Adrenal gland (tissue), 12 donors: ENCODE measurements around the gene CDHR5. TPM values are rescaled to one million over a fixed set of nuclear protein-coding genes. Genes with fewer than 3 reads are reported as not detected.

Source experiments
- DNase-seq, 7 donors: peaks; one replicate each; pipeline ENCODE4 v3.0.0-alpha.2; 2019 to 2020
- H3K27ac ChIP-seq, 5 donors: fragments of 200-600 bp; sonication (generic) in 4 of 5; 1 replicate in 3 of 5; 2 replicates in 2 of 5; pipeline versions ENCODE4 v1.5.1 to v1.8.0; 2016 to 2020; ENCODE audit warnings: mild to moderate bottlenecking in 1 of 5
- H3K27me3 ChIP-seq: fragments of 200-600 bp; 2 replicates; pipeline ENCODE4 v1.8.0; 2021
- H3K36me3 ChIP-seq, 2 donors: fragments of 200-600 bp; replicated peaks in 1 of 2; 1 replicate in 1 of 2; 2 replicates in 1 of 2; pipeline versions ENCODE4 v1.5.1 to v1.8.0; 2018 to 2022
- H3K4me1 ChIP-seq, 2 donors: fragments of 200-600 bp; replicated peaks in 1 of 2; 1 replicate in 1 of 2; 2 replicates in 1 of 2; pipeline versions ENCODE4 v1.5.1 to v1.8.0; 2018 to 2021
- H3K4me3 ChIP-seq, 4 donors: fragments of 200-600 bp; sonication (generic) in 3 of 4; one replicate each; pipeline ENCODE4 v1.5.1; 2016 to 2018
- H3K9me3 ChIP-seq, 3 donors: fragments of 200-600 bp; sonication (generic) in 1 of 3; replicated peaks in 1 of 3; 1 replicate in 2 of 3; 2 replicates in 1 of 3; pipeline versions ENCODE4 v1.5.1 to v1.8.0; 2016 to 2021
- POLR2A ChIP-seq, 2 donors: fragments of 450-650 bp; IDR thresholded peaks; one replicate each; pipeline ENCODE4 v1.6.1; 2017; ENCODE audit warnings: antibody characterized with exemption in 2 of 2, mild to moderate bottlenecking in 2 of 2, moderate library complexity in 1 of 2
- WGBS, 4 donors: extraction: QIAGEN DNeasy Blood & Tissue Kit in 2 of 4; methylation state at CpG; one replicate each; pipeline versions ENCODE4 v1.1.5 to v1.1.7; 2013 to 2017; 5-methylcytosine and 5-hydroxymethylcytosine counted together
- intact Hi-C, 2 donors: fragments of 100-400 bp; cut with DNase I; formaldehyde crosslinking; loops; one replicate each; pipeline versions ENCODE4 v1.14.1 to v1.15.0; 2022 to 2023
- polyA plus RNA-seq, 3 donors: library from polyadenylated mRNA; stranded (reverse); fragments of 200-250 nt in 2 of 3; fragments of 350-450 nt in 1 of 3; fragmentation: Illumina TruSeq in 1 of 3; extraction: RNeasy Lipid Tissue Mini Kit (QIAGEN cat#74804) in 1 of 3; gene quantifications; one replicate each; pipeline ENCODE4 v1.2.3, GENCODE V29; 2013 to 2014
- total RNA-seq, 9 donors: library from RNA; depleted of rRNA in 4 of 9; stranded (reverse); fragments of >200 nt in 4 of 9; fragments of 120-200 nt in 1 of 9; fragmentation: NEBNext Ultra II Directional in 1 of 9; extraction: Animal tissue kit (Norgen Biotek cat#: 25700) in 1 of 9; gene quantifications; one replicate each; pipeline versions ENCODE4 v1.1.0 to v1.2.4, GENCODE V29; 2013 to 2023
- TF ChIP-seq, protein P1 (sequence below), 6 experiments: fragments of 450-650 bp in 4 of 6; fragments of 200-600 bp in 2 of 6; sonication (generic) in 1 of 6; IDR thresholded peaks; 1 replicate in 5 of 6; 2 replicates in 1 of 6; pipeline versions ENCODE4 v1.5.1 to v1.8.0; 2016 to 2021; ENCODE audit warnings: antibody characterized with exemption in 6 of 6, mild to moderate bottlenecking in 2 of 6, moderate library complexity in 1 of 6
- donor health status: healthy with polysubstance abuse.
- donor health status: Bipolar disorder and iron deficiency.
- donor health status: DM: yes; HTN: yes; CAD: no.
- donor health status: DM: no; HTN: no; CAD: no.
- donor health status: DM: no; HTN: no; CAD: no.
- donor health status: DM: yes; HTN: yes; CAD: no.

CDHR5 gene
- total and polyA plus RNA-seq, 12 donors: 0.31 to 5.2 (median 0.93) TPM; not detected in 1

DNA sequence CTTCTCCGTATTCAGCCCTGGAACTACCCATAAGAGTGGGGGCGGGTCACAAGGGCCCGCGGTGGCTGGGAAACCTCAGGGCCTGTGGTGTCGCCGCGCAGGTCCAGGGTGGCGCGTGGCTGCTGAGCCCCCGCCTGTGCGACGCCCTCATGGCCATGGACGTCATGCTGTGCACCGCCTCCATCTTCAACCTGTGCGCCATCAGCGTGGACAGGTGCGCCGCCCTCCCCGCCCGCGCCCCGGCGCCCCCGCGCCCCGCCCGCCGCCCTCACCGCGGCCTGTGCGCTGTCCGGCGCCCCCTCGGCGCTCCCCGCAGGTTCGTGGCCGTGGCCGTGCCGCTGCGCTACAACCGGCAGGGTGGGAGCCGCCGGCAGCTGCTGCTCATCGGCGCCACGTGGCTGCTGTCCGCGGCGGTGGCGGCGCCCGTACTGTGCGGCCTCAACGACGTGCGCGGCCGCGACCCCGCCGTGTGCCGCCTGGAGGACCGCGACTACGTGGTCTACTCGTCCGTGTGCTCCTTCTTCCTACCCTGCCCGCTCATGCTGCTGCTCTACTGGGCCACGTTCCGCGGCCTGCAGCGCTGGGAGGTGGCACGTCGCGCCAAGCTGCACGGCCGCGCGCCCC is 14.7 kb upstream of the CDHR5 start:
- Histone ChIP-seq H3K27ac (no peak overlapping the region), H3K4me1 (no peaks in the 10 kb centered on the region), H3K36me3 (peaks cover 0 to 6% of the 10 kb centered on the region in 2 donors), H3K4me3 (no peak overlapping the region), H3K9me3 (no peaks in the 10 kb centered on the region), H3K27me3 (no peaks in the 10 kb centered on the region)
- WGBS, 4 donors: 39 to 72% (median 50%) methylated on average over 7 to 80 of the region's 80 CpGs
- no peak for DNase-seq
- no peak for TF ChIP-seq POLR2A (IDR thresholded peaks at IDR 0.05)
- TF ChIP-seq, protein P1, sequence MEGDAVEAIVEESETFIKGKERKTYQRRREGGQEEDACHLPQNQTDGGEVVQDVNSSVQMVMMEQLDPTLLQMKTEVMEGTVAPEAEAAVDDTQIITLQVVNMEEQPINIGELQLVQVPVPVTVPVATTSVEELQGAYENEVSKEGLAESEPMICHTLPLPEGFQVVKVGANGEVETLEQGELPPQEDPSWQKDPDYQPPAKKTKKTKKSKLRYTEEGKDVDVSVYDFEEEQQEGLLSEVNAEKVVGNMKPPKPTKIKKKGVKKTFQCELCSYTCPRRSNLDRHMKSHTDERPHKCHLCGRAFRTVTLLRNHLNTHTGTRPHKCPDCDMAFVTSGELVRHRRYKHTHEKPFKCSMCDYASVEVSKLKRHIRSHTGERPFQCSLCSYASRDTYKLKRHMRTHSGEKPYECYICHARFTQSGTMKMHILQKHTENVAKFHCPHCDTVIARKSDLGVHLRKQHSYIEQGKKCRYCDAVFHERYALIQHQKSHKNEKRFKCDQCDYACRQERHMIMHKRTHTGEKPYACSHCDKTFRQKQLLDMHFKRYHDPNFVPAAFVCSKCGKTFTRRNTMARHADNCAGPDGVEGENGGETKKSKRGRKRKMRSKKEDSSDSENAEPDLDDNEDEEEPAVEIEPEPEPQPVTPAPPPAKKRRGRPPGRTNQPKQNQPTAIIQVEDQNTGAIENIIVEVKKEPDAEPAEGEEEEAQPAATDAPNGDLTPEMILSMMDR (IDR thresholded peaks at IDR 0.05): no peak
- intact Hi-C loops: no loop called here

DNA sequence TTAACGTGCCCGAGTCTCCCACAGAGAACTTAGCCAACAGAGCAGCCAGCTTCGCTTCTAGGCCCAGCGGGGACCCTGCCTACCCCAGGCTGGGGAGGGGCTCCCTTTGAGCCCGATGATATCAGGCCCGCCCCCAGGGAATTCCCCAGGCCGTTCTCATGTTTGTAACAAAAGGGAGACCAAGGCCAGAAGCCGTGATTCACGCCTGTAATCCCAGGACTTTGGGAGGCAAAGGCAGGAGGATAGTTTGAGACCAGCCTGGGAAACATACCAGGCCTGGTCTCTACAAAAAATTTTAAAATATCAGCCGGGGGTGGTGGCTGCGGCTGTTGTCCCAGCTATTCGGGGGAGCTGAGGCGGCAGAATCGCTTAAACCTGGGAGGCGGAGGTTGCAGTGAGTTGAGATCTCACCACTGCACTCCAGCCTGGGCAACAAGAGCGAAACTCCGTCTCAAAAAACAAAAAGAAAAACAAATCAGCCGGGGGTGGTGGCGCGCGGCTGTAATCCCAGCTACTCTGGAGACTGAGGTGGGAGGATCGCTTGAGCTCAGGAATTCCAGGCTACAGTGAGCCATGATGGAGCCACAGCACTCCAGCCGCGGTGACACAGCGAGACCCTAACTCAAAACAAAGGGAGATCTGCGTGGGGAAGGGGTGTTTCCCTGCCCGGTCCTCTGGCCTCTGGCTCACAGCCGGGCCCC is 14.0 kb upstream of the CDHR5 start:
- TF ChIP-seq, protein P1 (IDR thresholded peaks at IDR 0.05): no peak
- TF ChIP-seq POLR2A (IDR thresholded peaks at IDR 0.05): no peak
- no peaks in the 10 kb centered on the region for H3K4me1 ChIP-seq
- H3K9me3 ChIP-seq: no peaks in the 10 kb centered on the region
- no peak overlapping the region for H3K27ac ChIP-seq
- intact Hi-C loops: no loop called here
- H3K27me3 ChIP-seq: no peaks in the 10 kb centered on the region
- no peak overlapping the region for H3K4me3 ChIP-seq
- peak in 1 of 7 donors; percentile 21 for DNase-seq
- peaks cover 0 to 6% of the 10 kb centered on the region in 2 donors for H3K36me3 ChIP-seq
- WGBS, 4 donors: 58 to 69% (median 63%) methylated on average over 25 to 28 of the region's 28 CpGs

DNA sequence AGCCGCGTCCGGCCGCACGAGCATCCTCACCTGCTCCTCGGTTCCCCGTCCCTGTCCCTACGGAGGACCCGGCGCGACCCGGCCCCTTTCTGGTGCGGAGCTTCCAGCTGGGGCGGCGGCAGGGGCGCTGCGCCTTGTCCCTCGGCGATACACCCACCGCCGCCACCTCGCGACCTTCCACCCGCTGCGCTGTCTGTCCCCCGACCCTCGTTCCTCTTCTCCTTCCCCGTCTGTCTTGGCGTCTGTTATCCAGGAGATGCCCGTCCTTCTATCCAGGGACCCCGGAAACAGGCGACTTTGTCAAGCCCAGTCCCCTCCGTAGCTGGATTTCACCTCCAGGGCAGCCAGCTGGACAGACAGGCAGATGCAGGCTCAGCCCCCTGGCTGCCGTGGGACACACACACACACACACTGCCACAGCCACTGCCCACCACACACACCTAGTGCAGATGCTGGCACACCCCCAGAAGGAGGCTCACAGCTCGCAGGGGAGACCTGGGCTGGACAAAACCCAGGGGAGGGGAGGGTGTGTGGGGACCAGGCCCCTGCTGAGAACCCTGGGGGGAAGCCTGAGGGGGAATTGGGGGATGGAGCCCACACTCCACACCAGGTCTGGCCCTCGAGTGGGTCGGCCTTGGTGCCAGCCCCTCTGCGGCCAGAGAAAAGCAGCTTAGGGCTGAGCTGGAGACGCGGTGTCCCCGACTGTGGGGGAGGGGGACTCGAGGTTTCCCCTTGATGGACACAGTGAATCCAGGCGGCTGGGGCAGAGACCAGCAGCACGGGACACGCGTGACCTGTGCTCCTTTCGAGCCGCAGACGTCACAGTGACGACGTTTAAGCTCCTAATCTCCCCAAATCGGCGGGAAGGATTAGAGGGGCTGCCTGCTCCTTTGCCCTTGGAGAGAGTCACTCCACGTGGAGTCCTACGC is 13.1 kb upstream of the CDHR5 start:
- no peaks in the 10 kb centered on the region for H3K4me1 ChIP-seq
- 56 to 77% (median 60%) methylated on average over 20 to 55 of the region's 55 CpGs for WGBS, 4 donors

More for the DNA sequence above, 13.1 kb upstream of the CDHR5 start:
- Histone ChIP-seq H3K27ac (no peak overlapping the region), H3K27me3 (no peaks in the 10 kb centered on the region), H3K9me3 (no peaks in the 10 kb centered on the region), H3K36me3 (peaks cover 0 to 6% of the 10 kb centered on the region in 2 donors), H3K4me3 (peak overlapping the region in 1 of 4 donors; percentile 23)
- DNase-seq: peak in 1 of 7 donors; percentile 20
- TF ChIP-seq POLR2A (IDR thresholded peaks at IDR 0.05): no peak
- TF ChIP-seq, protein P1 (IDR thresholded peaks at IDR 0.05): no peak
- intact Hi-C loops: no loop called here
